SU-DHL-6 (cell line): ENCODE measurements around the gene ELOVL6.

Experiments
- H2AFZ ChIP-seq: fragments of 200-600 bp; sonication (generic); 2 replicates; pipeline ENCODE4 v1.6.1; 2014; ENCODE audit warnings: low read depth, mild to moderate bottlenecking, moderate library complexity, mixed read lengths, antibody characterized with exemption, low read length; ENCODE audit not compliant: severe bottlenecking
- H3F3A ChIP-seq: fragments of 200-600 bp; shearing (Covaris generic); 2 replicates; pipeline ENCODE4 v1.6.0; 2016; ENCODE audit warnings: antibody characterized with exemption, mild to moderate bottlenecking; ENCODE audit not compliant: insufficient read depth
- H3K27ac ChIP-seq: fragments of 200-600 bp; sonication (generic); 2 replicates; pipeline ENCODE4 v1.5.1; 2016; ENCODE audit warnings: low read depth, mild to moderate bottlenecking, low read length, moderate library complexity, mixed read lengths
- H3K27me3 ChIP-seq: fragments of 200-600 bp; sonication (generic), shearing (Covaris generic); 2 replicates; pipeline ENCODE4 v1.6.0; 2014; ENCODE audit warnings: mild to moderate bottlenecking, low read length
- H3K36me3 ChIP-seq: fragments of 200-600 bp; sonication (generic); 2 replicates; pipeline ENCODE4 v1.6.1; 2014; ENCODE audit warnings: mild to moderate bottlenecking, low read length, mixed read lengths
- H3K4me2 ChIP-seq: fragments of 300-600, 200-600 bp; shearing (Covaris generic), sonication (generic); 2 replicates; pipeline ENCODE4 v1.6.0; 2014; ENCODE audit warnings: low read length, low read depth, mild to moderate bottlenecking; ENCODE audit not compliant: poor library complexity, severe bottlenecking
- H3K4me3 ChIP-seq: fragments of 200-600 bp; sonication (generic); 2 replicates; pipeline ENCODE4 v1.5.1; 2014; ENCODE audit warnings: antibody characterized with exemption, low read length, mild to moderate bottlenecking, mixed read lengths; ENCODE audit not compliant: insufficient read depth, poor library complexity, severe bottlenecking
- H3K79me2 ChIP-seq: fragments of 200-600 bp; sonication (generic); 2 replicates; pipeline ENCODE4 v1.6.1; 2014; ENCODE audit warnings: mild to moderate bottlenecking, low read length, moderate library complexity; ENCODE audit not compliant: insufficient read depth
- H3K9ac ChIP-seq: fragments of 200-600 bp; sonication (generic); 2 replicates; pipeline ENCODE4 v1.7.0; 2014; ENCODE audit warnings: mild to moderate bottlenecking, low read length
- H3K9me2 ChIP-seq: fragments of 200-600 bp; sonication (generic); replicated peaks from 2 replicates; pipeline ENCODE4 v1.6.1; 2014; ENCODE audit warnings: low read length; ENCODE audit not compliant: insufficient read depth
- H3K9me3 ChIP-seq: fragments of 200-600 bp; sonication (generic); 2 replicates; pipeline ENCODE4 v1.6.1; 2014; ENCODE audit warnings: low read length, mixed read lengths; ENCODE audit not compliant: insufficient read depth
- H4K20me1 ChIP-seq: fragments of 200-600 bp; sonication (generic); 2 replicates; pipeline ENCODE4 v1.6.1; 2014; ENCODE audit warnings: low read depth, mild to moderate bottlenecking, antibody characterized with exemption, low read length, moderate library complexity, mixed read lengths
- CTCF ChIP-seq: fragments of 200-600 bp; sonication (generic); IDR thresholded peaks from one replicate; pipeline ENCODE4 v1.5.1; 2017; ENCODE audit warnings: antibody characterized with exemption, mild to moderate bottlenecking, low read length, moderate library complexity; ENCODE audit not compliant: insufficient read depth, poor library complexity, severe bottlenecking
- EZH2phosphoT487 ChIP-seq: fragments of 200-600 bp; sonication (generic), shearing (Covaris generic); conservative IDR thresholded peaks from 2 replicates; pipeline ENCODE4 v1.6.1; 2018; ENCODE audit warnings: mild to moderate bottlenecking, antibody characterized with exemption, low read length, moderate library complexity, mixed read lengths

Gene ELOVL6

GRCh38 chr4:110020646-110021443 is 177.6 kb downstream of the ELOVL6 start:
- H3F3A ChIP-seq = no peaks in the 10 kb centered on the region
- H2AFZ ChIP-seq = no peak overlapping the region
- H4K20me1 ChIP-seq = no peaks in the 10 kb centered on the region
- H3K4me2 ChIP-seq = no peak overlapping the region
- H3K4me3 ChIP-seq = no peak overlapping the region
- no peaks in the 10 kb centered on the region for H3K9me2 ChIP-seq
- TF ChIP-seq EZH2phosphoT487 (no peak), CTCF (no peak)
- no peak overlapping the region for H3K9ac ChIP-seq
- no peaks in the 10 kb centered on the region for H3K79me2 ChIP-seq
- H3K36me3 ChIP-seq = no peaks in the 10 kb centered on the region
- no peaks in the 10 kb centered on the region for H3K9me3 ChIP-seq
- no peaks in the 10 kb centered on the region for H3K27me3 ChIP-seq
- no peak overlapping the region for H3K27ac ChIP-seq

GRCh38 chr4:110020139-110020538 is 178.3 kb downstream of the ELOVL6 start:
- Histone ChIP-seq H3K9ac (no peak overlapping the region), H3K4me2 (no peak overlapping the region), H3K36me3 (no peaks in the 10 kb centered on the region), H4K20me1 (no peaks in the 10 kb centered on the region), H3K79me2 (no peaks in the 10 kb centered on the region), H3K9me2 (no peaks in the 10 kb centered on the region), H3K9me3 (no peaks in the 10 kb centered on the region), H2AFZ (no peak overlapping the region), H3K4me3 (no peak overlapping the region), H3K27ac (no peak overlapping the region), H3F3A (no peaks in the 10 kb centered on the region), H3K27me3 (no peaks in the 10 kb centered on the region)
- TF ChIP-seq EZH2phosphoT487 (no peak), CTCF (no peak)

GRCh38 chr4:110019153-110019552 is 179.3 kb downstream of the ELOVL6 start:
- no peaks in the 10 kb centered on the region for H3F3A ChIP-seq
- TF ChIP-seq EZH2phosphoT487 (no peak), CTCF (no peak)
- no peaks in the 10 kb centered on the region for H3K9me3 ChIP-seq
- no peaks in the 10 kb centered on the region for H3K36me3 ChIP-seq
- no peaks in the 10 kb centered on the region for H3K9me2 ChIP-seq
- H3K9ac ChIP-seq = no peak overlapping the region
- no peak overlapping the region for H3K4me3 ChIP-seq
- H3K79me2 ChIP-seq = no peaks in the 10 kb centered on the region
- no peak overlapping the region for H2AFZ ChIP-seq
- no peak overlapping the region for H3K27ac ChIP-seq
- no peaks in the 10 kb centered on the region for H3K27me3 ChIP-seq
- no peak overlapping the region for H3K4me2 ChIP-seq
- no peaks in the 10 kb centered on the region for H4K20me1 ChIP-seq
